Activated T-cell treated with anti-CD3 and anti-CD28 coated beads for 48 hours (primary cell): ENCODE data around the gene PLCB2.

ENCODE experiments used
- DNase-seq: peaks from one replicate; pipeline ENCODE4 v3.0.0-alpha.2; 2020; ENCODE audit warnings: low read depth

The PLCB2 gene

GRCh38 chr15:40271685-40272484 is 35.9 kb downstream of the PLCB2 start:
- no peak for DNase-seq

DNA sequence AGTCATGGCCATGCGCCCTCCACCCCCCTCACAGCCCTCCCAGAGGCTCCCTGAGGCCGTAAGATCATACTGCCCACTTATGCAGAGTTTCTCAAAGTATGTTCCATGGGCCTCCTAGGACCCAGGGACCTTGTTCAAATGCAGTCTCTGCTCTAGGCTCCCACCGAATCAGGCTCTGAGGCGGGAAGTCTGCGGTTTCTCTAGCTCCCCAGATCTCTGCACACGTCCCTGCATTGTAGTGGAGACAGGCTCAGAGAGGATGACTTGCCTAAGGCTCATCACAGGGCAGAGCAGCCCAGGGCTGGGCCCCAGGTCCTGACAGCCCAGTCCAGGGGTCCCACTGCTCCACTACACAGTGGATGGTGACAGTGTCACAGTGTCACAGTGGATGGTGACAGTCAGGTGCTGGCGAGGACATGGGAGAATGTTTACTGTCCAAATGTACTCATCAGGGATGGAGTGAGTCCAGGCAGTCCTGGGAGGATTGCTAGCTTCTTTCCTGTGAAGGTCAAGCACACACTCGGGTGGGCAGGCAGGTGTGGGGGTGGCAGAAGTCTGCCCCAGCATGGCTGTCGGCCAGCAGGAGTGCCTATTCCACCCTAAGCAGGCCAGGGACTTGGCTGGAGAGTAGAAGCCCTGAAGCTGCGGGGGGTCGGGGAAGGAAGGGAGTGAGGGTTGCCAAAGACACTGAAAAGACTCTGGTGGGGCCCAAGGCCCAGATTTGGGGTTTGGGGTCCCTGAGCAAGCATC is 37.3 kb downstream of the PLCB2 start:
- DNase-seq: no peak

DNA sequence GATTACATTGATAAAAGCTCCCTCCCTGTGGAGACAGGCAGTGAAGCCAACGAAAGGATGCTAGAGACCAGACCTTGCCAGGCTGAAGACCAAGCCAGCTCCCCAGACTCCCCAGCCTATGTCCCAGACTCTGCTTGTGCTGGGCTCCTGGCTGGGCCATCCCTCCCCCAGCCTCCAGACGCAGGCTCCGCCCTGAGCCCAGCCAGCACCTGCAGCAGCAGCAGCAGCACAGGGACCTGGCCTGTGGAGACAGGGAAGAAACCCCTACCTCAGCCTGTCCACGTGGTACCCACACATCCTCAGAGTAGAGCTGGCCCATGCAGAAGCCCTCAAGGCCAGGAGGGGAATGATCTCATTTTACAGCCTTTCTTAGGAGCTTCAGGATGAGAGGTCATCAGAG is 38.1 kb downstream of the PLCB2 start:
- no peak for DNase-seq

GRCh38 chr15:40267670-40268069 is 40.1 kb downstream of the PLCB2 start:
- DNase-seq: no peak

- no peak for DNase-seq
Measured at GRCh38 chr15:40266828-40267304, 40.9 kb downstream of the PLCB2 start.

GRCh38 chr15:40265875-40266274 is 41.9 kb downstream of the PLCB2 start:
- no peak for DNase-seq

- no peak for DNase-seq
Measured at GRCh38 chr15:40265355-40265754, 42.4 kb downstream of the PLCB2 start.

- no peak for DNase-seq
Measured at GRCh38 chr15:40264321-40265153, 43.2 kb downstream of the PLCB2 start.

DNA sequence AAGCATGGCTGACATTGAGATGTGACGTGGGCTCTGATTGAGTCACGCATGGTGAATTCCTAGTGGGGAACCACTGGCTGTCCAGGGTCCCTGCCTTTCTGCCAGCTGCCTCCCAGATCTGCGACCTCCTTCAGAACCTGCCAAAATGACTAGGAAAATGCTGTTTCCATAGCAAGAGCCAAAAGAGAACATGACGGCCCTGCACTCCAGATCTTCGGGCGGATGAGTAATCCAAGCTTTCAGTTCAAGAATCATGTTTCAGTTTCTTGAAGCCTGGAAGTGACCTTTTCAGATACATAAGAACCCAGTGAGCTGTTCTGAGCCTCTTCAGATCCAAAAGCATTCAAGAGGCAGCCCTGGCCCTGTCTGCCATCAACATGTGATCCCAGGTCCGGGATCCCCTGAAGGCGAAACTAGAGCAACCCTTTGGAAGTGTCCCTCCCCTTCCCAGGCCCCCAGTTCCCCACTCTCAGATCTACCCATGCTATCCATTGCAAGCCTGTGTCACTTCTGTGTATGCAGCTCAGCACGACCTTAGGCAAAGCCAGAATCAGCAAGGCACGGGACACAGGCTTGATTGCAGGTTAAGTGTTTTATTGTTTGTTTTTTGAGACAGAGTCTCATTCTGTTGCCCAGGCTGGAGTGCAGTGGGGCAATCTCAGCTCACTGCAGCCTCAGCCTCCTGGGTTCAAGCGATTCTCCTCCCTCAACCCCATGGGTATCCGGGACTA is 44.5 kb downstream of the PLCB2 start:
- no peak for DNase-seq

- DNase-seq: no peak
Measured at GRCh38 chr15:40259021-40259420, 48.7 kb downstream of the PLCB2 start.

- DNase-seq: no peak
Measured at GRCh38 chr15:40258544-40258943, 49.2 kb downstream of the PLCB2 start.

DNA sequence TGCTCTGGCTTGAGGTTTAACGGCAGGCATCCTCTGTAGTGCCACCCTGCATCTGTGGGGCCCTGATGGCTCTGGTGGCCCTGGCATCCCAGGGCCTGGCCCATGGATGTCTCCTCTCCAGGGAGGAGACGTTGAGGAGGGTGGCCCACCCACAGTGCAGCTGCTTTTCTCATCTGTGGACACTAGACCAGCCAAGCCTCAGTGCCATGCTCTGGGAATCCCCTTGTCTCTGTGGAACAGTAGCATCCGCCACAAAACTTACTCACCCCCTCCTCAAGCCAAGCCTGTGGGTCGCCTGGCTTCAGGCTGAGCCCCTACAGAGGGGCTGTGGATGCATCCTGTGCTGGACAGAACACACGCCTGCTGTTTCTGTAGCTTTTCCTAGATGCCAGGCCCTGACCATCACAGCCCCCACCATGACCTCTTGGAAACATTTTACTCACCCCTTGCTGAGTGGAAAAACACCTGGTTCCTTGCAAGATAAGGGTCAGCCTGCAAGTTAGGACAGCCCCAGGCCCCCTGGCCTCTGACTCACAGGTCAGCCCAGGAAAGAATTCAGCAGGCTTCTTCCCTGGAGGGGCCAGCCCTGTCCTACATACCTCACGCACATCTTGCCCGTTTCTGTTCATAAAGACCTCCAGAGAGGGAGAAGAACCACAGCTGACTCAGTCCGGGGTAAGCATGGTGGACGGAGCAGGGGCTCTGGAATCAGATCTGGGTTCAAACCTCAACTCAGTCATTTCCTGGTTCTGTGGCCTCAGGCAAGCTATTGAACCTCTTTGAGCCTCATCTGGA is 49.9 kb downstream of the PLCB2 start:
- DNase-seq: no peak

DNA sequence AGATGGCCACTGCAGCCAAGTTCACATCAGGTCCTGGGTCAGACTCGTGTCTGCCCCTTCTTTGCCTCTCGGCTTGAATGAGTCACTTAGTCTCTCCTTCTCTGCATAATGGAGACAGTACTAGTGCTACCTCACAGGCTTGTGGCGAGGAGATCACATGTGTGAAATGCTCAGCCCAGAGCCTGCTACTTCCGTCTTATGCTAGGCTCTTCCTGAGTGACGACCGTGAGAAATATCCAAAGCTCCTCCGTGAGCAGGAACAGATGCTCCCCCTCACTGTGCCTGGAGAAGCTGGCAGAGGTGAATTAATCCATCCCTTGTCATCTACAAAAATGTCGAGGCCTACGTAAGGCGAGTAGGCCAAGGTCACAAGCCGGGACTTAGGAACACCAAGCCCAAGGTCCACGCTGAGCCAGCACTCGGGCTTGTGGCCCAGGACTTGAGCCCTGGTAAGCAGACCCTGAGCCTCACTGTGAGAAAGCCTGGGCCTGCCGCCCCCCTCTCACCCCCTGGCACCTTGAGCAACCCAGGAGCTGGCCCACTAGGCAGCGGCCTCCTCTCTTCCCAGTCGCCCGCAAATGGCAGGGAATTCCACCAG is 51.0 kb downstream of the PLCB2 start:
- no peak for DNase-seq

DNA sequence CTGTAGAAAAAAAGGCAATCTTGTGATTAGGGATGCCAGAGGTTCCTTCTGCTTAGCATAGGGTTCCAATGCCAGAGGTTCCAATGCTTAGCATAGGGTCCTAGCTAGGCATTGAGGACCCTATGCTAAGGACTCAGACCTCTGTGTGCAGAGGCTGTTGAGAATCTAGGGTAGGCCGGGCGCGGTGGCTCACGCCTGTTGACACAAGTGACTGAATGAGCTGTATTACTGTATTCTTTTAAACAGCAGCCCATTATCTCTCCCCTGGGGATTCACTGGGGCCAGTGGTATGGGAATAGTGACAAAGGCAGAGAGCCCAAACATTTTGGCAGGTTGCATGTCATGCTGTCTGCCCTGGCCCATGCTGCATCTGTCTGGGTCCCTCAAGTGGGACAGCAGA is 52.7 kb downstream of the PLCB2 start:
- DNase-seq: no peak

DNA sequence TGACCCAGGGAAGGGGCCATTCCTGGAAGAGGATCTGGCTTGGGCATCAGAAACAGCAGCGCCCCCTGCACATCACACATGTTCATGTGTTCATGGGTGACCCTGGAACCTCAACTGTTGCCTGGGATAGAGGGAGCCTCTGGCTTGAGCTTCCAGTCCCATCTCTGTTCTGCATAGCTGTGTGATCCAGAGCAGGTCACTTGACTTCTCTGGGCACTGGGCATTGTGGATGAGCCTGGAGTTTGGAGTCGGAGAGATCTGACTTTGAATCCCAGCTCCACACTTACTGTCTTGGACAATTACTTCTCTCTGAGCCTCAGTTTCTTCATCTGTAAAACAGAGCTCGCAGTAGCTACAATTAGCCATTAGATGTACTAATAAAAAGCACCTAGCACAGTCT is 53.3 kb downstream of the PLCB2 start:
- DNase-seq: no peak

GRCh38 chr15:40253167-40253790 is 54.5 kb downstream of the PLCB2 start:
- no peak for DNase-seq

GRCh38 chr15:40252438-40253166 is 55.1 kb downstream of the PLCB2 start:
- no peak for DNase-seq

GRCh38 chr15:40252141-40252437 is 55.6 kb downstream of the PLCB2 start:
- DNase-seq: no peak

GRCh38 chr15:40251486-40252140 is 56.1 kb downstream of the PLCB2 start:
- DNase-seq: no peak
